ENCODE measurements around the gene ALPK1. TPM values are rescaled to one million over a fixed set of nuclear protein-coding genes. Genes with fewer than 3 reads are reported as not detected.

ALPK1 gene
- polyA plus RNA-seq, 1 donor from 2014 or later: 4.5 TPM

DNA sequence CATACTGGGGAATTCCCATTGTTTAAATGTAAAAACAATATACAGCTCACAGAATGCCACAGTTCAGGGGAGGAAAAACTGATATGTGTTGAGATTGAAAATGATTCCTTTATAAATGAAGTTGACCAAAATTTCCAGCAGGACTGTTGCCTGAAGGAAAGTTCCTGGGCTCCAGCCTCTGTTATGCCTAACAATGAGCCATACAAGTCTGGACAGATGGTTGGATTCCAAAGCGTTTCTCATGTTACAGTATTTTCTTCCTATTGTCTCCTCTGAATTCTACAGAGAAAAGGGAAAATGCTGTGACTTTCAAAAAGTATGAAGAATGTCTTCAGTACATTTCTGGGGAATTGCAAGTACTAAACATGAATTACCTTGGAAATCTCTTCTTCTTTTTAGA lies 73.3 kb downstream of the ALPK1 start:
- Mint-ChIP-seq H3K9me3 (peaks cover 2 to 9% (median 3%) of the 10 kb centered on the region in 3 donors), H3K4me1 (peaks cover 0 to 1% (median 0%) of the 10 kb centered on the region in 3 donors), H3K27me3 (no peaks in the 10 kb centered on the region), H3K27ac (no peak overlapping the region), H3K4me3 (no peak overlapping the region), H3K36me3 (peaks cover 3% of the 10 kb centered on the region)

- Mint-ChIP-seq H3K4me3 (no peak overlapping the region), H3K4me1 (peaks cover 0 to 4% (median 0%) of the 10 kb centered on the region in 3 donors), H3K27me3 (no peaks in the 10 kb centered on the region), H3K36me3 (peaks cover 2% of the 10 kb centered on the region), H3K27ac (no peak overlapping the region), H3K9me3 (peaks cover 0 to 8% (median 0%) of the 10 kb centered on the region in 3 donors)
Measured at GRCh38 chr4:112371361-112371760, 74.2 kb downstream of the ALPK1 start.

DNA sequence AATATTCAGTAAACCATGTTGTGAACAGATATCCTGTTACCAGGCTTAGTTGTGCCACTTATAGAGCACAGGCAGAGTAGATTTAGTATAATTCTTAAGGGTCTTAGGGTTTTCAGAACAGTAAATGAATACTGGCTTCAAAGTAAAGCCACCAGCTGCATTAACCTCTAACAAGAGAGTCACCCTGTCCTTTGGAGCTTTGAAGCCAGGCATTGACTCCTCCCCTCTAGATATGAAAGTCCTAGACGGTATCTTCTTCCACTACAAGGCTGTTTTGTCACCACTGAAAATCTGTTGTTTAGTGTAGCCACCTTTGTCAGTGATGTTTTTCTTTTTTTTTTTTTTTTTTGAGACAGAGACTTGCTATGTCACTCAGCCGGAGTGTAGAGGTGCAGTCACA lies 77.7 kb downstream of the ALPK1 start:
- H3K4me1 Mint-ChIP-seq: peaks cover 0 to 9% (median 6%) of the 10 kb centered on the region in 3 donors

GRCh38 chr4:112377171-112377570 lies 80.0 kb downstream of the ALPK1 start:
- H3K27ac Mint-ChIP-seq: no peak overlapping the region

More for the DNA sequence above, 77.7 kb downstream of the ALPK1 start:
- peak overlapping the region in 1 of 4 donors; percentile 46 for H3K4me3 Mint-ChIP-seq
- H3K9me3 Mint-ChIP-seq: no peaks in the 10 kb centered on the region
- H3K27ac Mint-ChIP-seq: no peak overlapping the region
- H3K27me3 Mint-ChIP-seq: no peaks in the 10 kb centered on the region
- H3K36me3 Mint-ChIP-seq: peaks cover 9% of the 10 kb centered on the region

DNA sequence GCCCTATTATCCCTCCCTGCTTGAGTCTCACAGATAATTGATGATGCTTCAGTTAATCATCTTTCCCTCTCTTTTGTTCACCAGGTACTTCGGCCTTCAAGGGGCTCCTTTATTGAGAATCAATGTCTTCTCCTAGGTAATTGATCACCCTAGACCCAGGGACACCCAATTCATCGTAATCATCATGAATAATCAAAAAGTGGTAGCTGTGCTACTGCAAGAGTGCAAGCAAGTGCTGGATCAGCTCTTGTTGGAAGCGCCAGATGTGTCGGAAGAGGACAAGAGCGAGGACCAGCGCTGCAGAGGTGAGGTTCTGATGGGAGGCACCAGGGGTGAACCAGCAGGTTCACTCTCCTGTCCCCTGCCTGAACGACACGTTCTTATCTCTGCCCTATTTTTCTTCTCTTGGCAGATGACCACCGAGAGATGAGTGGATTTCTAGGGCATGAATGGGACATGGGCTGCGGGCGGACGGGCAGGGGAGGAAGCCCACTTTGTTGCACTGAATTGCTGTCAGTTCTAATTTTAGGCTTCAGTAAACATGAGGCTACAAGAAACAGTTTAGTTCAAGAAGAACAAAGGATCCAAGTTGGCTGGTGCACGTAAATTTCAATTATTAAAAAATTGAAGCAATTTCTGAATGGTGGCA lies 80.5 kb downstream of the ALPK1 start:
- peaks cover 15% of the 10 kb centered on the region for H3K36me3 Mint-ChIP-seq
- no peaks in the 10 kb centered on the region for H3K9me3 Mint-ChIP-seq
- H3K4me1 Mint-ChIP-seq: peaks cover 0 to 9% (median 6%) of the 10 kb centered on the region in 3 donors
- H3K27me3 Mint-ChIP-seq: no peaks in the 10 kb centered on the region
- no peak overlapping the region for H3K27ac Mint-ChIP-seq
- H3K4me3 Mint-ChIP-seq: no peak overlapping the region

More at GRCh38 chr4:112377171-112377570, 80.0 kb downstream of the ALPK1 start:
- Mint-ChIP-seq H3K9me3 (no peaks in the 10 kb centered on the region), H3K4me3 (no peak overlapping the region), H3K4me1 (peaks cover 0 to 9% (median 6%) of the 10 kb centered on the region in 3 donors), H3K36me3 (peaks cover 11% of the 10 kb centered on the region), H3K27me3 (no peaks in the 10 kb centered on the region)

DNA sequence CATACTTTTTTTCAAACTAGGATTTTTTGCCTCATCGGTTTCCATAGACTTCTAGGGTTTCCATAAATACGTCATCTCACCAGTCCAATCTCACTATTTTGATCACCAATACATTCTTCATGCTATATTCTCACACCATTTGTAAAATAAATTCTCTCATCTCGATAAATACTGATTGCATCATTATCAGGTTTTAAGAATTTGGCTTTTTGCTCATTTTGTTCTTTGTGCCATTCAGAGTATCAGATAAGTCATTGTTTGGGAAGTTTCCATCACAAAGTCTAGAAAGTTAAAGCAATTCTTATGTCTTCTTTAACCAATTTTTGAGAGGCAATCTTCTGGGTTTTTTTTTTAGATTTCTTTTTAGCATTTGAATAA lies 81.1 kb downstream of the ALPK1 start:
- Mint-ChIP-seq H3K4me1 (peaks cover 0 to 9% (median 6%) of the 10 kb centered on the region in 3 donors), H3K27me3 (no peaks in the 10 kb centered on the region), H3K9me3 (no peaks in the 10 kb centered on the region), H3K4me3 (no peak overlapping the region), H3K27ac (no peak overlapping the region), H3K36me3 (peaks cover 15% of the 10 kb centered on the region)

DNA sequence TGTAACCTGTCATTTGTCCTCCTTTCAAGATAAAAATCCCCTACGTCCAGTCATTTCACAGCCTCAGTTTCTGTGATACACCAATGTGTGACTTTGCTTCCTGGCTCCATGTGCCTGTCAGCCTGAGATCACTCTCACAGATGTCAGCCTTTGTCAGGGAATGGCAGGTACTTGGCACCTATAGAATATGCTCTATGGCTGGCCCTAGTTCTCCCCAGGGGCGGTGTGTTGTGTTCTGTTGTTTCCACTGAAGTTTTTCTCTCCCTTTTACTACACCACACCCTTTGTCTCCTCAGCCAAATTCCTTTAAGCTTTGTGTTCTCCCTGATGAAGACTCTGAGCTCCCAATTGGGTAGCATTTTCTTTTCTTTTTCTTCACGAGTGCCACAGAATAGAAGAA lies 81.7 kb downstream of the ALPK1 start:
- Mint-ChIP-seq H3K9me3 (no peaks in the 10 kb centered on the region), H3K27me3 (no peaks in the 10 kb centered on the region), H3K27ac (no peak overlapping the region), H3K4me1 (peaks cover 0 to 9% (median 6%) of the 10 kb centered on the region in 3 donors), H3K36me3 (peaks cover 17% of the 10 kb centered on the region), H3K4me3 (no peak overlapping the region)

DNA sequence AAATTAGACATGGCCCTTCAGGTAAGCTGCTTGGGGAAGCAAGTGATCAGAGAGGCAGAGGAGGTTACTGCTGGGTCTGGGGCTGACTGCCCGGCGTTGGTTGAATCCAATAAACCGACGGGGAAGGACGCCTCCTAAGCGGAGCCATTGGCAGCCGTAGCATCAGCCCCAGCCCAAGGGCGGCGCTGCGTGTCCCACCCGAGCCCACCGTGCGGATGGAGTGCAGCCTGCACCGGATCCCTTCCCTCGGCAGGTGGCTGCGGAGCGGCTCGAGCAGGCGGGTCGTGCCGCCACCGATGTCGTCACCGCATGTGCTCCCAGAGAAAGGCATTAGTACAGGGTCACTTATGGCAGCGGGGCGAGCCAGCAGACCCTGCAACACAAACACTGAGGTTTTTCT lies 82.1 kb downstream of the ALPK1 start:
- H3K36me3 Mint-ChIP-seq: peaks cover 17% of the 10 kb centered on the region
- no peak overlapping the region for H3K4me3 Mint-ChIP-seq
- H3K27ac Mint-ChIP-seq: no peak overlapping the region
- no peaks in the 10 kb centered on the region for H3K9me3 Mint-ChIP-seq
- no peaks in the 10 kb centered on the region for H3K27me3 Mint-ChIP-seq
- H3K4me1 Mint-ChIP-seq: peaks cover 0 to 9% (median 6%) of the 10 kb centered on the region in 3 donors

DNA sequence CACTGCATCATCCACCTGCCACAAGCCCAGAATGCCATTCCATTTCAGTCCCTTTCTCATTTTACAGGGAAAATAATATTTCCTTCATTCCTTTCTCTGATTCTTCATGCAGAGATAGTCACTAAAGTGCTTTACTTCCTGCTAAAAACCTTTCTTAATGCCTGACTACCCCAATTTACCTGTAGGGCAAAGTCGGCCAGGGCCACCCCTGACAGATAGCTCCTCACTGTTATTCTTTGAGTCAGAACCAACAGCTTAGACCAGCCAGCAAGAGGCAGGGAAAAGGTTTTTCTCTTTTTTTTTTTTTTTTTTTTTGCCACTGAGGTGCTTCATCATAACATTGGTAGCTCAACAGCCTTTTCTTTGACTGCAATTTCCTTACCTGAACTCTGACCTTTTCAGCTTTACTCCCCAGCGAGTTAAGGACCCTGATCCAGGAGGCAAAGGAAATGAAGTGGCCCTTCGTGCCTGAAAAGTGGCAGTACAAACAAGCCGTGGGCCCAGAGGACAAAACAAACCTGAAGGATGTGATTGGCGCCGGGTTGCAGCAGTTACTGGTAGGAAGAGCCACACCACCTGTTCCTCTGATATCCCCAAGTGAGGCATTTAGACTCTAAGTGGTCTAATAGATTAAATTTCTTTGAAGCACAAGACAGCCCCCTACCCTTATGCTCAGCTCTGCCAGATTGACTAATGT lies 85.0 kb downstream of the ALPK1 start:
- H3K4me1 Mint-ChIP-seq: peaks cover 0 to 2% (median under 1%) of the 10 kb centered on the region in 3 donors
- H3K27me3 Mint-ChIP-seq: no peaks in the 10 kb centered on the region
- H3K27ac Mint-ChIP-seq: peak overlapping the region in 1 of 3 donors; percentile 71
- no peak overlapping the region for H3K4me3 Mint-ChIP-seq
- peaks cover 17% of the 10 kb centered on the region for H3K36me3 Mint-ChIP-seq
- no peaks in the 10 kb centered on the region for H3K9me3 Mint-ChIP-seq

DNA sequence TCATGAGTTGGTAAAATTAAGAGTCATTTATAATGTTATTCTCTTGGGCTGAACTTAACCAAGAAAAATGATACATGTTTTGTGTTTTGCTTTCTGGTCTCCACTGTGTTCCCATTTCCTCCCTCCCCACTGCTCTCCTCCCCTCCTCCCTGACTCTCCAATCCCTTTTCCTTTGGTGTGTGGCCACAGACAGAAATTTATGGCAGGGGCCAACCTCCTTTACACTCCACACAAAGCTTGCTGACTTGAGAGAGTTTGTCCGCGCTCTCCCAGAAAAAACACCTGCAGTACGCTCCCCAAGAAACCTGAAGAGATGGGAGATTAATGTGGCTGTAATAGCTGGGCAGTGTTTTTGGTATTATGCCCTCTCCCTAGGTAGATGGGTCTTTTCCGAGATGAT lies 88.9 kb downstream of the ALPK1 start:
- Mint-ChIP-seq H3K4me3 (no peak overlapping the region), H3K27me3 (no peaks in the 10 kb centered on the region), H3K27ac (no peak overlapping the region), H3K36me3 (peaks cover 20% of the 10 kb centered on the region), H3K4me1 (no peaks in the 10 kb centered on the region), H3K9me3 (no peaks in the 10 kb centered on the region)

GRCh38 chr4:112402098-112402497 lies 104.9 kb downstream of the ALPK1 start:
- Mint-ChIP-seq H3K27me3 (no peaks in the 10 kb centered on the region), H3K9me3 (peaks cover 0 to 4% (median 3%) of the 10 kb centered on the region in 3 donors), H3K27ac (no peak overlapping the region), H3K4me1 (peaks cover 0 to 2% (median 0%) of the 10 kb centered on the region in 3 donors), H3K4me3 (no peak overlapping the region), H3K36me3 (peaks cover 13% of the 10 kb centered on the region)

DNA sequence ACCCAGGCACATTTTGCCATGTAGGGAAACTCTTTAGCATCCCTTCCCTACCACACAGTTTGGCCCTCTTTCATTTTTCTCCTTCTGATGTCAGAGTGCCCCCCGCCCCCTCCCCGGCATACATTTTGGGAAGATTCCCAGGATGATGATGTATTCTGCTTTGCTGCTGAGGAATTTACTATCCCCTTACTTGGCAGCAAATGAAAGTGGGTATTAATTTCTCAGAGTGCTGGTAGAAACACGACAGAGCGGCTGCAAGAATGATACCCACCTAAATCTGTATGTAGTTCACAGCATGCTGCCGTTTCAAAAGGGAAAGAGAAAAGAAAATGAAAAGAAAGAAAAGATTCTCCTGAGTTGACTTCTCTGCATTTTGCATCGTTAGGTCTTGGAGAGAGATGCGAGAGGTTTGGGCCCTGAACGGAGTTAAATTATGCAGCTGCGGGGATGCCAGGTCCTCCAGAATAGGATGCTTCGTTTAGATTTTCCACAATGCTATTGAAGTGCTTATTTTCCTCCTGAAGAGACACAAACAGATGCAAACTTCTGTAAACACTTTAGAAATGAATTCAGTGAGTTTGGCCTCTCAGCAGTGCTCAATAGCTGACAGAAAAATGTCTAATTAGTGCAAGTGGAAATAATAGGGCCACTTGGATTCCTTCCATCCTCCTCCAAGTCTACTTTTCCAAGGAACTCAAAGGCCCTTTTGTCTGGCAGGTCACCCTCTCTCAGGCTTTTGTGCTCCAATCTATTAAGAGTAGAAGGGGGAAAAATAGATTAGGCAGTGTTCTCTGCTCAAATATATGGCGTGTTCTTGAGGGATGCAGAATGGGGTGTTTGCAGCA lies 106.2 kb downstream of the ALPK1 start:
- H3K27ac Mint-ChIP-seq: no peak overlapping the region
- no peaks in the 10 kb centered on the region for H3K27me3 Mint-ChIP-seq
- no peak overlapping the region for H3K4me3 Mint-ChIP-seq
- H3K36me3 Mint-ChIP-seq: peaks cover 17% of the 10 kb centered on the region
- H3K4me1 Mint-ChIP-seq: peaks cover 0 to 2% (median 0%) of the 10 kb centered on the region in 3 donors
- peaks cover 0 to 3% (median 2%) of the 10 kb centered on the region in 3 donors for H3K9me3 Mint-ChIP-seq

DNA sequence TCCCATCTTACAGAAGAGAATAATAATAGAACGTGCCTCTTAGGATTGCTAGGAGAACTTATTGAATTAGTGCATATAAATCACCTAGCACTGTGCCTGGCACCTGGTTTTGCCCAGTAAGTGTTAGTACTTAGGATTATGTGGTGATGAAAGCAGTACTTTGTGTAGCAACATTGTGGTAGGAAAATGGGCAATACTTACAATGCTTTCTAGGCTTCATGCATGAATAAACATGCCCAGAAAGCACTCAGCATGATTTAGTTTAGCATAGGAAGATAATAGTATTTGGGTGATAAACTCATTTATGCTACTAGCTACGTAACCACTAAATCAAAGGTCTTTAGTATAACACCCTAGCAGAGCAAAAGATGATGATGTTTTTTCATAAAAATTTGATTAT lies 113.2 kb downstream of the ALPK1 start:
- Mint-ChIP-seq H3K27ac (no peak overlapping the region), H3K9me3 (no peaks in the 10 kb centered on the region), H3K4me1 (no peaks in the 10 kb centered on the region), H3K36me3 (peaks cover 11% of the 10 kb centered on the region), H3K27me3 (no peaks in the 10 kb centered on the region), H3K4me3 (no peak overlapping the region)

DNA sequence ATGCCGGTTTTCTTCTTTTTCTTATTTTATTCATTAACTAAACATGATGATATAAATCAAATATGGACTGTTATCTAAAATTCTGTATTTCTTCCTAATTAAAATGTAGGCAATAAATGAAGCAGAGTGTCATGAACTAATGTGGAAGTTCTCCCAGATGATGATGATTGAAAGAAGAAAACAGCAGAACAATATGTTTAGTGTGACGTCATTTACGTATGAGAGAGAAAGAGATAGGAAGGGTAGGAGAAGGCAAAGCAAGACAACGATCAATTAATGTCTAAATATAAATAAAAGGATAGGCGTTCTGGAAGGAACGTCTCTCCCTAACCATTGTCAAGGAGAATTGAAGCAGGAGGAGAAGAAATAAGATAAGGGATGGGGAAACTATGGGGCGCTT lies 113.6 kb downstream of the ALPK1 start:
- peaks cover 11% of the 10 kb centered on the region for H3K36me3 Mint-ChIP-seq

More for the DNA sequence above, 113.6 kb downstream of the ALPK1 start:
- Mint-ChIP-seq H3K9me3 (peaks cover 0 to under 1% (median 0%) of the 10 kb centered on the region in 3 donors), H3K4me1 (no peaks in the 10 kb centered on the region), H3K27ac (no peak overlapping the region), H3K27me3 (no peaks in the 10 kb centered on the region), H3K4me3 (no peak overlapping the region)
